Colonic mucosa (tissue), 4 donors: ENCODE measurements around the gene PIR. TPM values are rescaled to one million over a fixed set of nuclear protein-coding genes. Genes with fewer than 3 reads are reported as not detected.

Source experiments
- DNase-seq: peaks from one replicate; pipeline ENCODE4 v3.0.0-alpha.2; 2020
- H3K27ac ChIP-seq: fragments of 200-600 bp; one replicate; pipeline ENCODE4 v1.8.0; 2021
- H3K27me3 ChIP-seq: fragments of 200-600 bp; one replicate; pipeline ENCODE4 v1.8.0; 2021
- H3K36me3 ChIP-seq: fragments of 200-600 bp; one replicate; pipeline ENCODE4 v1.8.0; 2021
- H3K4me1 ChIP-seq: fragments of 200-600 bp; one replicate; pipeline ENCODE4 v1.8.0; 2021; ENCODE audit warnings: mild to moderate bottlenecking
- H3K4me3 ChIP-seq: fragments of 200-600 bp; one replicate; pipeline ENCODE4 v1.8.0; 2021
- H3K9ac ChIP-seq, 2 donors: one replicate each; pipeline ENCODE4 v1.7.0; 2013; ENCODE audit warnings: control low read depth in 2 of 2, low read depth in 2 of 2, low read length in 2 of 2
- H3K9me3 ChIP-seq: fragments of 200-600 bp; one replicate; pipeline ENCODE4 v1.8.0; 2021
- CTCF ChIP-seq: fragments of 200-600 bp; IDR thresholded peaks from one replicate; pipeline ENCODE4 v1.8.0; 2022; ENCODE audit warnings: antibody characterized with exemption, mild to moderate bottlenecking
- intact Hi-C: fragments of 100-400 bp; cut with DNase I; formaldehyde crosslinking; loops from one replicate; pipeline ENCODE4 v1.14.1; 2022
- total RNA-seq, 2 donors: library from RNA; stranded (reverse); fragmentation: NEBNext Ultra II Directional in 1 of 2; extraction: Animal tissue kit (Norgen Biotek cat#: 25700) in 1 of 2; gene quantifications; one replicate each; pipeline ENCODE4 v1.2.1, GENCODE V29; 2021
- donor health status: healthy.
- donor health status: DM: no; HTN: no; CAD: no.
- donor health status: DM: no; HTN: no; CAD: no.

The PIR gene
- total RNA-seq, 2 donors from 2014 or later = 10.3 to 20.6 TPM

GRCh38 chrX:15465347-15465746 is 27.8 kb downstream of the PIR start:
- Histone ChIP-seq H3K4me3 (no peak overlapping the region), H3K9ac (no peak overlapping the region), H3K9me3 (no peaks in the 10 kb centered on the region), H3K4me1 (no peaks in the 10 kb centered on the region), H3K27me3 (no peaks in the 10 kb centered on the region), H3K36me3 (no peaks in the 10 kb centered on the region), H3K27ac (no peak overlapping the region)
- no peak for TF ChIP-seq CTCF
- no peak for DNase-seq
- intact Hi-C loops = no loop called here

DNA sequence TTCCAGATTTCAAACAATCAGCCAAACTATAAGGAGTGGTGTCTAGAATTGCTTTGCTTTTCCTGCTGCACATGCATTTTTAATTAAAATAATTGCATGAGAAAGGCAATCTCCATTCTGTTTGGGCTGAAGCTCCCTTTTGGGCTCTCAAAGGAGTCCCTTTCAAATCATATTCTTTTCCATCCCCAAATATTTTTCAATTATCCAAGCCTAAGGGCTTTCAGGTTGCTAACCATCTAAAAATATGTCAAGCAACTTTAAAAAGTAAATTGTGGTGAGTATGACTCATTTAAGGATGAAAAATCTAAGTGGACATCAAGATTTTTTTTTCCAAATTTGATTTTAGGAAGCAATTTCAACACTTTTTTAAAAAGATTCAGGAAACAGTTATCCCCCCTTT is 28.4 kb downstream of the PIR start:
- no peak for DNase-seq
- no peak overlapping the region for H3K9ac ChIP-seq
- no peak overlapping the region for H3K4me3 ChIP-seq
- H3K9me3 ChIP-seq = no peaks in the 10 kb centered on the region
- intact Hi-C loops = no loop called here
- no peaks in the 10 kb centered on the region for H3K36me3 ChIP-seq
- no peaks in the 10 kb centered on the region for H3K4me1 ChIP-seq
- no peak for TF ChIP-seq CTCF
- H3K27ac ChIP-seq = no peak overlapping the region
- no peaks in the 10 kb centered on the region for H3K27me3 ChIP-seq

- TF ChIP-seq CTCF = no peak
- H3K4me3 ChIP-seq = no peak overlapping the region
- no peak for DNase-seq
- H3K9ac ChIP-seq = no peak overlapping the region
- H3K27me3 ChIP-seq = no peaks in the 10 kb centered on the region
- intact Hi-C loops = no loop called here
- H3K4me1 ChIP-seq = no peaks in the 10 kb centered on the region
- H3K27ac ChIP-seq = no peak overlapping the region
- no peaks in the 10 kb centered on the region for H3K9me3 ChIP-seq
- no peaks in the 10 kb centered on the region for H3K36me3 ChIP-seq
Observed at GRCh38 chrX:15451913-15452312, 41.2 kb downstream of the PIR start.

DNA sequence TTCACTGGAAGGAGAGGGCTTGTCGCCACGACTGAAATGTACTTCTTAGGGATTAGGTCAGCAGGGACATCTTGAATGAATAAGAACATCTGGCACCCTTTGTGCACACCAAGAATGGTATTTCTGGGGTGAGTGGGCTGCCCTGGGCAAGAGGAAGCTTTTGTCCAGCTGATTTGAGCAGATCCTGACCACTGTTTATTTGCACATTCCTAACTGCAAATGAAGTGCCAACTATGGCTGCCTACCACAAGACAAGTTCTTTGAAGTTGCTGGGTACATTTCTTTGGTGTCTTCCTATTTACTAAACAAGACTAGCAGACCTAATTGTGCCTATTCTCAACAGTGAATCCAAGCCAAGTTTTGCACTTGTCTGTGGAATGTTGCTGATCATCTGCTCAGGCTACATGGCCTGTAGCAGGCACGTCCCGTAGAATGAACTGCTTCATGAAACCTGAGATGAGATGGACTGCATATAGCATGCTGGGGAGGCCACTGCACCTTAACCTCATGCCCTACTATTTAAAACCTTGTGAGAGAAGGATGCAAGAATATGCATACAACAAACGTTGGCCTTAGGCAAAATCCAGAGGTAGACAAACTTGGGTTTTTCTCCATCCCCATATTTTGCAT is 45.0 kb downstream of the PIR start:
- H3K9ac ChIP-seq = no peak overlapping the region
- no peaks in the 10 kb centered on the region for H3K36me3 ChIP-seq
- no peak overlapping the region for H3K4me3 ChIP-seq
- intact Hi-C loops = no loop called here
- H3K9me3 ChIP-seq = no peaks in the 10 kb centered on the region
- H3K27ac ChIP-seq = no peak overlapping the region
- H3K27me3 ChIP-seq = no peaks in the 10 kb centered on the region
- no peak for TF ChIP-seq CTCF
- no peak for DNase-seq
- H3K4me1 ChIP-seq = no peaks in the 10 kb centered on the region

DNA sequence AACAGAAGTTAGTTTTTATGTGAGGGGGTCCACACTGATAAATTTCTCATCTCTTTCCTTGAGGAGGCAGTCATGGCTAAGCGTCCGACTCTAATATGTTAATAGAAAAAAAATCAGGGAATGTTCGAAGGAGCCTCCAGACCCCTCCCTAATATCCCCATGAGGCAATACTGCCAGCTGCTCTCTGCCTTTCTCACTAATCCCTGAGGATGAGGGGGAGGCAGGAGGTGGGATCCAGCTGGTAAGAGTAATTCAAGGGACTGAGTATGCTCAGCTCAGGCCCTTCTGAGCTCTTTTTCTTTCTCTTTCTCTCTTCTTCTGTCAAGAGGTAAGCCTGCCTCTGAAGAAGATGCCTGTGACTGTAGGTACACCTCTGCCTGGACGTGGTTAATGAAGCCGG is 51.7 kb downstream of the PIR start:
- intact Hi-C loops = no loop called here
- H3K9ac ChIP-seq = no peak overlapping the region
- TF ChIP-seq CTCF = no peak

More for the DNA sequence above, 51.7 kb downstream of the PIR start:
- H3K4me3 ChIP-seq = no peak overlapping the region
- H3K36me3 ChIP-seq = no peaks in the 10 kb centered on the region
- H3K27me3 ChIP-seq = no peaks in the 10 kb centered on the region
- no peaks in the 10 kb centered on the region for H3K9me3 ChIP-seq
- no peaks in the 10 kb centered on the region for H3K4me1 ChIP-seq
- no peak overlapping the region for H3K27ac ChIP-seq
- DNase-seq = no peak
